T1000 (cell line): Measurements from ENCODE around the gene RAD23A.
"Not testable (repeated sequence)": the region's sequence is repeated elsewhere in the genome, so short reads cannot be mapped to it uniquely, and the experiment has no call there.

Experiments
- DNase-seq: peaks from one replicate; lab custom pipeline; 2025; ENCODE audit warnings: mixed read lengths; lab: John Stamatoyannopoulos, UW

Gene RAD23A

DNA sequence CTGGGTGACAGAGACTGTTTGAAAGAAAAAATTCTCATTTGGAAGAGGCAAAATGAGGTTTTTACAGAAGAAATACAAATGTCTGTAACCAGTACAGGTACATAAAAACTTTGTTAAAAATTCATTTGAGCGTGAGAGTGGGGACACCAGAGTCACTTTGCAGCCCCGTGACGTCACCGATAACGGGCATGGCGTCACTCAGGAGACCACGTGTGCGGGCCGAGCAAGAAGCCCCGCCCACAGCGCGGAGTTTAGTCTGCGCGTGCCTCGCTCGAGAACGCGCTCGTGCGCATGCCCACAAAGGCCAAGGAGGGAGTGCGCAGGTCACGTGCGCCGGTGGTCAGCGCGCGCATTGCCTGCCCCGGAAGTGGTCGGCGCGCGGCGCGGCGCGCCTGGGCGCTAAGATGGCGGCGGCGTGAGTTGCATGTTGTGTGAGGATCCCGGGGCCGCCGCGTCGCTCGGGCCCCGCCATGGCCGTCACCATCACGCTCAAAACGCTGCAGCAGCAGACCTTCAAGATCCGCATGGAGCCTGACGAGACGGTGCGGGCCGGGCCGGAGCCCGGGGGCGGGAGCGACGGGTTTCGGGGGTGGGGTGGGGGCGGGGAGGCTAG is at the start of gene RAD23A:
TSS of gene RAD23A (plus strand) at position 384 of the 613 bp plus-strand sequence. CDS start at position 471, 87 bp downstream.
- peak; percentile 96 for DNase-seq

DNA sequence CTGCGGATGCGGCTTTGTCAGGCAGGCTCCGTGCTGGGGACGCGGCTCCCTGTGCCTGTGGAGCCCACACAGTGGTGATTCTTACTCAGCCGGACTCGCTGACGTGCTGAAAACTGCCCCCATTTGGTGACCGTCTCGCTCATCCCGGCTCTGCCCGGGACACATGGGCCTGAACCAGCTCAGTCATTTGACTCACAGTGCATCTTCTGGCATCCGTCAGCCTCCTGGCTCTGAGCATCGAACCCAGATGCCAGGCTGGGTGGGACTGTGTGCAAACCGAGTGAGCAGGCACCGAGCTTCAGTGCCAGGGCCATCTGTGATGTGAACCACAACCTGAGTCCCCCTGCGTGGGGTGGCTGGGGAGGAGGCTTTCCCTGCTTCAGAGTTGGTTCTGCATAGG is 49.2 kb upstream of the RAD23A start:
- DNase-seq, result no peak

DNA sequence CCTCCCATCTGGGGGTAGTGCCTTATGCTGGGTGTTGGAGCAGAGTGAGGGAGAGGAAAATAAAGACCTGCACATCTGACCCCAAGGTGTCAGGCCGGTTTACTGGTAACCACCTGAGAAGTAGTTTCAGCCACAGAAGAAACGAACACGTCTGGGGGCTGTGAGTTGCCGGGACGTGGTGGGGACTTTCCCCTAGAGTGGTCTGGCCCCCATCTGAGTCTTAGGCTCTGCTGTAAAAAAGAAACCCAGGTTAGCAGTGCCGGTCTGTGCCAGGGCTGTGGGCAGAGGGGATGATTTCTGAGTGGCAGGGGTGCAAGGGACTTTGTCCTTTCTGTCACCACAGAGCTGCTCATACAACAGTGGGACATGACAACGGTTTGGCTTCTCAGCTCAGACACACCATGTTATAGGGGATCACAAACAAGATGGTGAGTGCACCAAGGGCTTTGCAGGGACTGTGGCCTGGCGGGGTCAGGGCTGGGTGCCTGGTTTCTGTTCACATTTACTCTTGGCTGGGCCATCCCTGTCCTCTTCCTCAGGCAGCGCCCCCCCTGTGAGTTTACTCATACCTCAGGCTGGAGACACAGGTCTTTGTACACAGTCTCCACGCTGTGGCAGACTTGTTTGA is 45.7 kb upstream of the RAD23A start:
- no peak for DNase-seq

DNA sequence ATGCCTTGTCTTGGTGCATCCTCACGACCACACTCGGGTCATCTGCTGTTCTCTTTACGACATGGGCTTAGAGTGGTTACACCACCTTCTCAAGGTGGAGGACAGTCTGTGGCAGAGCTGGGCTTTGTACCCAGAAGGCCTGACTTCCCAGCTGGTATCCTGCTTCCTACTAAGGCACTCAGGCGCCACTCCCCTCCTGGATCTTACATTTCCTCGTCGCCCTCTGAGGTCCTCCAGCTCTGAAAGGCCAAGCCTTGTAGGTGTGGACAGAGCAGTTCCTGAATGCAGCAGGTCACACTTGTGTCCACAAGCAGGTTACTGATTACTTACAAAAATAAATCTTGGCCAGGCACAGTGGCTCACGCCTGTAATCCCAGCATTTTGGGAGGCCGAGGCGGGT is 38.5 kb upstream of the RAD23A start:
- no peak for DNase-seq

DNA sequence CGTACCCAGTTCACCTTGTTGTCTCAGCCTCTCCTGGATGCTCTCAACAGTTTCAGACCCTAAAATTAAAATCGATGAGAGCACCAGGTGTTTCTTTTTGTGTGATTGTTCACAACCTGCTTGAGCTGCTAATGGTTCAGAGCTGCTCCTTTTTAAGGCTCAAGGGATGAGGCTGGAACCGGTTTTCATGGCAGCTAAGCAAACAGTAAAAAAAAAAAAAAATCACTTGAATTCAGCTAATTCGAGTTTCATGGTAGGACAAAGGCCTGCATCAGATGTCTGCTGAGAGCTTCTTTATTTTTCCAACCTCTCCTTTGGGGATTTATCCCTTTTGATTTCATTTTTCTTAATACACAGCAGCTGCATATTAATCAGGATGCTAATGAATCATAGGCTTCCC is 33.1 kb upstream of the RAD23A start:
- no peak for DNase-seq

DNA sequence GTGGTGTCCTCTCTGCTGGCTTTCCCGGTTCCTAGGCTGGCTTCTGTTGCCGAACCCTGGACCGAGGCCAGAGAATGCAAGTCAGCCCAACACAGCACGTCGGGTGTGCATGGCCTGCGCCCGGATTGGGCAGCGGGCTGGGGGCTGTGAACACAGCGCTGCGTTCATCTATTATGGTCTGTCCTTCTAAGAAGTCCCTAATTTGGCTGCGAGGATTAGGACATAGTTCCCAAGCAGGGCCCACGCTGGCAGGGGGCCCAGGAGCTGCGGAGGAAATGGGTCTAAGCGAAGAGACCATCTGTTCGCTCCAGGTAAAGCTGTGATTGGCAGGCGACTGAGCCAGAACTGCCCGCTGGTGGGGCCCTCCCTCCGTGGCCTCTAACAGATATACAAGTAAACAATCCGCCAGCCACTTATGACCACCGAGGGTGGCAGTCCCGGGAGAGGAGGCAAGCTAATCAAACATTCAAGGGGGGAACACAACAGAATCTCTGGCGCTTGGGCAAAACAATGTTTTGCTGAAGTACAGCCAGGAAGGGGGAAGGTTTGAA is 32.6 kb upstream of the RAD23A start:
- no peak for DNase-seq

DNA sequence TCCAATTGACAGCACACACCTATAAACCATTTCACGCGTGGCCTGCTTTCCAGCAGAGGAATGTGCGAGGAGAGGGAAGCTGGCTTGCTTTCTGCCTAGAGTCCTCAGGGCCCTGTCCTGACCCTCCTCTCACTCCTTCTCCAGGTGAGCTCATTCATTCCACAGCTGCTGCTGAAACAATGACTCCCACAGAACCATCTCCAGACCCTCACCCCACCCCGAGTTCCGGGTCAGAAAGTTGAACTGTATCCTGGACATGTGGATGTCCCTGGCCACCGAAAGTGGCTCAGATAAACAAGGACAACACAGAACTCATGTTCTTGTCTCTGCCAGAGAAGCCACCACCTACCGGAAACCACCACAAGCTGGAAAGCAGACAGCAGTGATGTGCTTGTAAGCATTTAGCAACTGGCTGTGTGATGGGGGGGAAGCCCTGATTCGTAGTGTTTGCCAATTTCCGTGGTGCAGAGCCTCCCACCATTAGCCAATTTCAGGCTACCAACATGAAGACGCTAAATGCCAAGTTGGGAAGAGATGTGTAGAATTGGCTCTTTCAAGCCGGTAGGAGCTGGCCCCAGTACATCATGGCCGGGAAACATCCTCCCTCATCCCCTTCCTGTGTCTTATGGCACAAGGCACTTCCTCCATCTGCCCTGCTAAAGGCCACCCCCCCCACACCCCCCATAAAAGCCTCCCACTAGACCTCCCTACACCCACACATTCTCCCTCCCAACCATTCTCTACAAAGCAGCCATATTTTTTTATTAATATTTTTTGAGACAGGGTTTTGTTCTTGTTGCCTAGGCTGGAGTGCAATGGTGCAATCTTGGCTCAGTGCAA is 31.6 kb upstream of the RAD23A start:
- no peak for DNase-seq

DNA sequence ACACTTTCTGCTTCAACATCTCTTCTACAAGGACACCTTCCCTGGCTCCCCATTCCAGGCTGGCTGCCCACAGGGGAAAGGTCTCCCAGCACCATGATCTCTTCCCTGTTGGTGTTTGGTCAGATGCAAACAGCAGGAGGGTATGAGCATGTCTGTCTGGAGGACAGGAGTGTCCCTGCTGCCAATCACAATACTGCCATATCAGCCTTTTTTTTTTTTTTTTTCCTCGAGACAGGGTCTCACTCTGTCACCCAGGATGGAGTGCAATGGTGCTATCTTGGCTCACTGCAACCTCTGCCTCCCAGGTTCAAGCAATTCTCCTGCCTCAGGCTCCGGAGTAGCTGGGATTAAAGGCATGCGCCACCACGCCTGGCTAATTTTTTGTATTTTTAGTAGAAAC is 29.8 kb upstream of the RAD23A start:
- not testable (repeated sequence) for DNase-seq

DNA sequence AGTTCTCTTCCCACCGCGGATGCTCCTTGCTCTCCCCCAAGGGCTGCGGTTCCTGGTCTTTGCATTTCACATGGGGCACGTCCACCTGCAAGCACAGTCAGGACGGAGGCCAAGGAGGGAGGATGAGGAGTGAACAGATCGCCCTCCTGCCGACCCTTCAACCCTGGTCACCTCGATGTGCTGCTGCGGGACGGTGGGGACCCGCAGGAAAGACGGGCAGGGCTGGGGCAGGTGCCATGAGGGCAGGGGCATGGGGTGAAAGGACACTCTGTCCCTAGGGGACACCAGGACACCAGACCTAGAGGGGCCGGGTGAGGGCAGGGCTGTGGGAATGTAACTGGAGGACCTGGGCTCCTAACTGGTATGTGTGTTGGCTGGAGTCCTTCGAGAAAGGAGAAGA is 27.4 kb upstream of the RAD23A start:
- DNase-seq, result no peak

DNA sequence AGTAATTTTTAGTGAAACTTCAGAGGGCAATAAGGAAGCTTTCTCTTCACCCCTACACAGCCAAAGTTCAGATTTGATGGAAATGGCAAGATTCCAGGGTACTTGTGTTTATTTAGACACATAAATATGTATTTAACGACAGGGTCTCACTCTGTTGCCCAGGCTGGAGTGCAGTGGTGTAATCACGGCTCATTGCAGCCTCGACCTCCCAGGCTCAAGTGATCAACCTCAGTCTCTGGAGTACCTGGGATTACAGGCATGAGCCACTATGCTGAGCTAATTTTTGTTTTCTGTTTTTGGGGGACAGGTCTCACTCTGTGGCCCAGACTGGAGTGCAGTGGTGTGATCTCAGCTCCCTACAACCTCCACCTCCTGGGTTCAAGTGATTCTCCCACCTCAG is 24.6 kb upstream of the RAD23A start:
- no peak for DNase-seq

DNA sequence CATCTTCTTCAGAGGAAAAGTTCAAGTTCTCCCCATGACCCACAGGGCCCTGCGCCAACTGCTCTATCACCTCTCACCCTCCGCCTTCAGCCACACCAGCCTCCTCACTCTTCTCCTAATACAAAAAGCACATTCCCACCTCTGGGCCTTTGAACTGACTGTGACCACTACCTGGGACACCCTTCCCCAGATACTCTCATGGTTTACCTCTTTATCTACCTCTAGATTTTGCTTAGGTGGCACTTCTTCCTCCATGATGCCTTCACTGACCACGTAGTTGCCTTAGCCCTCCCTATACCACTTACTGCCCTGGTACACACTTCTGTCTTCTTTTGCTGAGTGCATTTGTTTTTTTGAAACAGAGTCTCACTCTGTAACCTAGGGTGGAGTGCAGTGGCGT is 22.7 kb upstream of the RAD23A start:
- no peak for DNase-seq

DNA sequence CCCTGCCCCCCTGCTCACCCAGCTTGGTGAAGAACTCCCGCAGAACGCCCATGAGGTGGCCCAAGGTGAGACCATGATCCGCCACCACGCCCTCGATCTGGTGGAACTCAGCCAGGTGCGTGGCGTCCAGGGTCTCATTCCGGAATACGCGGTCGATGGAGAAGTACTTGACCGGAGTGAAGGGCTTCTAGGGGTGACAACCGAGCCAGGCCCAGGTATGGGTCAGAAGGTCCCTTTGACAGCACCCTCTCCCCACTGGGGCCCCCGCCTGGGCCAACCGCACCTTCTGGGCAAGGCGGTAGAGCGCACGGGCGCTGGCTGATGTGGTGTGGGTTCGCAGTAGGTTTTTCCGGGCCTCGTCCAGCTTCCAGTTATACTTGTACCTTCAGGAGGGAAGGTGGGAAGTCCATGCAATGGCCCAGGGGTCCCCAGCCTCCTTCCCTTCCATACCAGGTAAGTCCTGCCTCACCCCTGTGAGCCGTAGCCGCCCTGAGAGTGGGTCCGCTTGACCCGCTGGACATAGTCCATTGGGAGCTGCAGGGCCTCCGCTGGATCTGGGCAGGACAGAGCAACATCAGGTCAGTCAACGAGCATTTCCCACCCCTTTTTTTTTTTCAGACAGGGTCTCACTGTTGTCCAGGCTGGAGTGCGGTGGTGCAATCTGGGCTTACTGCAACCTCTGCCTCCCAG is 20.9 kb upstream of the RAD23A start:
- no peak for DNase-seq

DNA sequence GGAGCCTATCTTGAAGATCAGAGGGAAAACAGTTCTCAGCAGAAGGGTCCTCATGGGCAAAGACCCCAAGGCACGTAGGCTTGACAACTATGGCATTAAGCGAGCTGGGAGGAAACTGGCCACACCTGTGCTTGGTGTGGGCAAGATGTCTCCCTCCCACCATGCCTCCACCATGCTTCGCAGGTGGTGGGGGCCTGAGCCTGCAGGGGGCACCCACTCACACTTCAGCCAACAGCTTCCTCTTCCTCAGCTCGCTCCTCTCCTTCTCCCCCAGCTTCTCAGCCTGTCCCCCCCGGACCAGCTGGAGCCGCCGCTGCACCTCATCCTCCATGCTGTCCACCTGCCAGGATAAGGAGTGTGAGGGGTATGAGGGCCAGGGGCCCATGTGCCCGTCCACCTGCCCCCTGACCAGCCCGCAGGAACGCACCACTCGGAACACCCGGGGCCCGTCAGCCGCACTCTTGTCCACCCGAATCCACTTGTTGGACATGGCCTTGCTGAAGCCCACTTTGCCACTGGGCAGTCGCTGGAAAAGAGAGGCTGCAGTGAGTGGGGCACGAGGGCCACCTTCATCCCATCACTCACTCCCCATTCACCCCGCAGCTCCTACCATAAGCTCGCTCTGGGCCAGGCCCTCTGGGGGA is 15.5 kb upstream of the RAD23A start:
- DNase-seq, result no peak

DNA sequence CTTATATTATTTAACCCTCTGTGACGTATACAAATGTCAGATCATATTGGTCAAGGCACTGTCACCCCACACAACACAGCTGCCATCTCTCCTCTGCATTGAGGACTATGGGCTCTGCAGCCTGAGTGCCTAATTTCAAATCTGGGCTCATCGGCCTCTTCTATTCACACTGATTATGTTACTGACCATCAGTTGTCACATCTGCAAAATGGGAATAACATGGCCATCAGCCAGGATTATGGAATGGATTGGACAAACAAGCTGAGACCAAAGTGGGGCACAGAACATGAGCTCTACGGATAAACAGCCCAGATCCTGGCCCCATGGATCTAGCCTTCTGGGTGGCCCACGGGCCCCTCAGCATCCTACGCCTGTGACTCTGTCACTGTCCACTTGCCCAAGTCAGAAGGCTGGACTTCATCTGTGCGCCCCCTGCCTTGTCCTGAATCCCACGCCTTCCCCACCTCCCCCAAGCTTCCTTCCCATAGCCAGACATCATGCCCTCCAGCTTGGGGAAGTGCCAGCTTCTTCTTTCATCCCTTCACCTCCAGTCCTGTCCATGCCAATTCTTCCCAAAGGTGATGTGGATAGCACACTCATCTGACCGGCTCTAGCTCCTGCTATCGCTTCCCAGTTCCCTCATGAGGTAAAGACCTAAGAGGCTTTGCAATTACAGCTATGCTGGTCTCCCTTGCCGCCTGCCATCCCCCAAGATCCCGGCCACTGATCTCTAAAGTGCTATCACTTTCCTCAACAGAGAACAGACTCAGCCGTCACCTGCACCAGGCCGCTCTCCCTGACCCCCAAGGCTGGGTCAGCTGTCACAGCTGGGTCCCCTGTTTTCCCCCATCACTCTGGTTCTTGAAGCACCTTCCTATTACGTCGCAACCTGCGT is 13.0 kb upstream of the RAD23A start:
- DNase-seq, result no peak

DNA sequence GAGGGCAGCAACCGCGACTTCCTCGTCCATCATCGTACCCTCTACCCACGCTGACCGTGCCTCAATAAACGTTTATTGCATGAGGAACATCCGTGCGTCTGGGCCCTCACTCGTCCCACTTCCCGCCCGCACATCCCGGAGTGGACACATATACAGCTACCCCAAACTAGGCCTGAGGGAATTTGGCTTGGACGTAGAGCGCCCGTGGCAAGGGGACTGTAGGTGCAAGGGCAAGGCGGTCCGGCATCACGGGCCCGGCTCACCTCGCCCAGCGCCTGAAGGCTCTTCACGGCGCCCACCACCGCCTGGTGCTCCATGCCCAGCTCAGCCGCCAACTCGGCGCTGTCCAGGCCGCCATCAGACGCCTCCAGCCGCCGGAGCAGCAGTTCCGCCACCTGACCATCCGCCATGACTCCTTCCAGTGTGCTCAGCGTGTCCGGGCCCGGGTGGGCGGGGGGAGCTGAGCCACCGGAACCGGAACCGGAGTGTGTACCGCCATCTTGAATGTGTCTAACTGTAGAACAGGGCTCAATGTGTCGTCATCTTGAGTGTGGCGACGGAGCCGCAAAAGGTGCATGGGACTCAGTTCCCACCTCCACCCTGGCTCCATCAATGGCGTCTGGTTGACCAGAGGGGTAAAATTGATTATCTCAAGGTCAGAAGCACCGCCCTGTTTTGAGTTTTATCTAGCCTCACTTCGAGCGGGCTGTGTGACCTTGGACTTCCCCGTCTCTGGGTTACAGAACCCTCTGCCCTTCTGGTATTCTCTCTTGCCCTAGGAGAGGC is 12.2 kb upstream of the RAD23A start, which contains the start of gene FARSA:
TSS of gene FARSA (minus strand) at position 425 of the 786 bp plus-strand sequence. CDS start at position 410, 15 bp downstream.
- DNase-seq, result peak; percentile 73

DNA sequence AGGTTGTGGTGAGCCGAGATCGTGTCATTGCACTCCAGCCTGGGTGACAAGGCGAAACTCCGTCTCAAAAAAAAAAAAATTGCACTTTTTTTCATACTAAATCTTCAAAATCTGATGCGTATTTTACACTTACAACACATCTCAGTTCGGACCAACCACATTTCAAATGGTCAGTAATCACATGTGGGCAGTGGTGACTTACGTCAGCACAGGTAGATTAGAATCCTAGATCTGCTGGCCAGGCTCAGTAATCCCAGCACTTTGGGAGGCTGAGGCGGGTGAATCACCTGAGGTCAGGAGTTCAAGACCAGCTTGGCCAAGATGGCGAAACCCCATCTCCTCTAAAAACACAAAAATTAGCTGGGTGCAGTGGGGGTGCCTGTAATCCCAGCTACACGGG is 10.6 kb upstream of the RAD23A start:
- DNase-seq, result no peak

DNA sequence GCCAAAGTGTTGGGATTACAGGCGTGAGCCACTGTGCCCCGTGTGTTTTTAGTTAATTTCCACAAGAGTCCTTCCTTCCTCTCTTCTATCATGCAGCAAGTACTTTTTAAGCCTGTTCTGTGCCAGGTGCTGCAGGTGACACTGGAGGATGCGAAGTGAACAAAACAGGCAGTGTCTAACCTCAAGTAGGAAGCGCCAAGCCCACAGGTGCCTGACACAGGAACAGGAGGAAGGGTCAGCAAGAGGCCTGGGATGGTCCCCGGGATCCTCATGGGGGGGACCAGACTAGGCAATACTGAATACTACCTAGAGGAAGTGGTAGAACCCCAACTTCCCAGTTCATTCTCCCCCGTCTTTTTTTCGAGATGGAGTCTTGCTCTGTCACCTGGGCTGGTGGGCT is 9.1 kb upstream of the RAD23A start:
- DNase-seq, result no peak

DNA sequence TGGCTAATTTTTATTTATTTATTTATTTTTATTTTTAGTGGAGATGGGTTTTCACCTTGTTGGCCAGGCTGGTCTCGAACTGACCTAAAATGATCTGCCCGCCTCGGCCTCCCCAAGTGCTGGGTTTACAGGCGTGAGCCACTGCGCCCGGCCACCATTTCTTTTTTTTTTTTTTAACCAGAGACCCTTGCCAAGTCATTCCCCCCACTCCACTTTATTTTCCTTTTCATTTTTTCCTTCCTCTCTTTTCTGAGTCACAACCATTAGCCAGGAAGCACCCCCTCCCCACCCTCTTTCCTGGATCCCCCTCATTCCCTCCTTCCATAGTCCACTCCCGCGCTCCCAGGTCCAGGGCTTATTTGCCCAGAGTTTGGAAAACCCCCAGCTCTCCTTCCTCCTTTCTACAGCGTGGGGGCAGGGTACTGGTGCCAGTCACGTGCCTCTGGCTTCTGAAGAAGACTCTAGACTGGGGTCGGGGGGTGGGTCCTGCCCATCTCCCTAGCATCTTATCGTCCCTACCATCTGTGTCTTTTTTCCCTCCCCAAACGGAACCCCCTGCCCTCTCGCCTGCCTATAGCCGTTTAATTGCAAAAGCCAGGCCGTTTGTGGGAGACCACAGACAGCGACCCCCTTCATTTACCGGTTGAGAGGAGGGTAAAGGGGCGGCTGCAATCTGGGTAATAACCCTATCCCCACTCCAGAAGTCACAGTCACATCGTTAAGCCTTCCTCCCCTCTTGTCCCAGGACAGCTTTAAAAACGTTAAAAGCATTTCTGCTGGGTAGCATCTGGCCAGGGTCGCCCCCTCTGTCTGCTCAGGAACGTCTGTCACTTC is 8.4 kb upstream of the RAD23A start:
- no peak for DNase-seq
